Neural progenitor cell (in vitro differentiated cells): ENCODE data around the gene GULP1. TPM values are rescaled to one million over a fixed set of nuclear protein-coding genes. Genes with fewer than 3 reads are reported as not detected.
A peak's percentile ranks its signal among the peaks of the same experiment; 100 is the strongest.

Experiments
- DNase-seq: peaks from one replicate; pipeline ENCODE4 v3.0.0-alpha.2; 2016; ENCODE audit warnings: low spot score
- H2AFZ ChIP-seq: fragments of 200-600 bp; sonication (generic); replicated peaks from 2 replicates; pipeline ENCODE4 v1.6.1; 2016; ENCODE audit warnings: antibody characterized with exemption
- H3F3A ChIP-seq: fragments of 200-600 bp; sonication (generic); 2 replicates; pipeline ENCODE4 v1.6.1; 2016; ENCODE audit warnings: antibody characterized with exemption, low read depth
- H3K27ac ChIP-seq: fragments of 200-600 bp; sonication (generic); 2 replicates; pipeline ENCODE4 v1.5.1; 2016; ENCODE audit warnings: mild to moderate bottlenecking
- H3K27me3 ChIP-seq: fragments of 200-600 bp; sonication (generic); 2 replicates; pipeline ENCODE4 v1.6.1; 2016; ENCODE audit warnings: mild to moderate bottlenecking, moderate library complexity
- H3K36me3 ChIP-seq: fragments of 200-600 bp; sonication (generic); 2 replicates; pipeline ENCODE4 v1.5.1; 2016
- H3K4me1 ChIP-seq: fragments of 200-600 bp; sonication (generic); 2 replicates; pipeline ENCODE4 v1.6.1; 2016; ENCODE audit warnings: mixed run types
- H3K4me2 ChIP-seq: fragments of 200-600 bp; sonication (generic); 2 replicates; pipeline ENCODE4 v1.6.1; 2016
- H3K4me3 ChIP-seq: fragments of 200-600 bp; sonication (generic); 2 replicates; pipeline ENCODE4 v1.5.1; 2016
- H3K79me2 ChIP-seq: fragments of 200-600 bp; sonication (generic); 2 replicates; pipeline ENCODE4 v1.6.1; 2016; ENCODE audit warnings: low read depth
- H3K9ac ChIP-seq: fragments of 200-600 bp; sonication (generic); 2 replicates; pipeline ENCODE4 v1.6.1; 2016
- H3K9me3 ChIP-seq: fragments of 200-600 bp; sonication (generic); 2 replicates; pipeline ENCODE4 v1.5.1; 2016; ENCODE audit warnings: low read depth
- H4K20me1 ChIP-seq: fragments of 200-600 bp; sonication (generic); 2 replicates; pipeline ENCODE4 v1.6.1; 2016; ENCODE audit warnings: low read depth
- H3K27ac Mint-ChIP-seq: 3 replicates; pipeline ENCODE4 v1.8.0; 2021; ENCODE audit warnings: mixed read lengths
- H3K27me3 Mint-ChIP-seq: 2 replicates; pipeline ENCODE4 v1.8.0; 2022; ENCODE audit warnings: low read depth, mild to moderate bottlenecking, inconsistent platforms, moderate library complexity, mixed read lengths; ENCODE audit not compliant: insufficient read depth
- H3K36me3 Mint-ChIP-seq: 3 replicates; pipeline ENCODE4 v1.8.0; 2021; ENCODE audit warnings: mixed read lengths
- H3K4me1 Mint-ChIP-seq: 3 replicates; pipeline ENCODE4 v1.8.0; 2021; ENCODE audit warnings: mixed read lengths
- H3K4me3 Mint-ChIP-seq: 3 replicates; pipeline ENCODE4 v1.8.0; 2021; ENCODE audit warnings: mild to moderate bottlenecking, moderate library complexity, mixed read lengths
- H3K9me3 Mint-ChIP-seq: 3 replicates; pipeline ENCODE4 v1.8.0; 2020; ENCODE audit warnings: mixed read lengths
- EZH2 ChIP-seq: fragments of 200-600 bp; sonication (generic); IDR thresholded peaks from 2 replicates; pipeline ENCODE4 v1.6.1; 2017; ENCODE audit warnings: antibody characterized with exemption, mild to moderate bottlenecking, moderate library complexity
- EZH2phosphoT487 ChIP-seq: fragments of 200-600 bp; sonication (generic); IDR thresholded peaks from 2 replicates; pipeline ENCODE4 v1.6.1; 2017; ENCODE audit warnings: antibody characterized with exemption
- total RNA-seq: library from RNA; depleted of rRNA; stranded (reverse); fragments of >200 nt; gene quantifications from 2 replicates; pipeline ENCODE4 v1.2.3, GENCODE V29; 2015; ENCODE audit warnings: low replicate concordance
- TF ChIP-seq, protein P1 (sequence below): fragments of 200-600 bp; sonication (generic); IDR thresholded peaks from 2 replicates; pipeline ENCODE4 v1.5.1; 2017; ENCODE audit warnings: antibody characterized with exemption, mild to moderate bottlenecking

GULP1 gene
- total RNA-seq, 1 donor from 2014 or later, result 154 TPM

GRCh38 chr2:188316342-188316741 lies 24.7 kb downstream of the GULP1 start:
- no peak for TF ChIP-seq EZH2
- TF ChIP-seq EZH2phosphoT487, result no peak
- TF ChIP-seq, protein P1, sequence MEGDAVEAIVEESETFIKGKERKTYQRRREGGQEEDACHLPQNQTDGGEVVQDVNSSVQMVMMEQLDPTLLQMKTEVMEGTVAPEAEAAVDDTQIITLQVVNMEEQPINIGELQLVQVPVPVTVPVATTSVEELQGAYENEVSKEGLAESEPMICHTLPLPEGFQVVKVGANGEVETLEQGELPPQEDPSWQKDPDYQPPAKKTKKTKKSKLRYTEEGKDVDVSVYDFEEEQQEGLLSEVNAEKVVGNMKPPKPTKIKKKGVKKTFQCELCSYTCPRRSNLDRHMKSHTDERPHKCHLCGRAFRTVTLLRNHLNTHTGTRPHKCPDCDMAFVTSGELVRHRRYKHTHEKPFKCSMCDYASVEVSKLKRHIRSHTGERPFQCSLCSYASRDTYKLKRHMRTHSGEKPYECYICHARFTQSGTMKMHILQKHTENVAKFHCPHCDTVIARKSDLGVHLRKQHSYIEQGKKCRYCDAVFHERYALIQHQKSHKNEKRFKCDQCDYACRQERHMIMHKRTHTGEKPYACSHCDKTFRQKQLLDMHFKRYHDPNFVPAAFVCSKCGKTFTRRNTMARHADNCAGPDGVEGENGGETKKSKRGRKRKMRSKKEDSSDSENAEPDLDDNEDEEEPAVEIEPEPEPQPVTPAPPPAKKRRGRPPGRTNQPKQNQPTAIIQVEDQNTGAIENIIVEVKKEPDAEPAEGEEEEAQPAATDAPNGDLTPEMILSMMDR, result no peak
- H3K4me1 ChIP-seq, result peaks cover 39% of the 10 kb centered on the region
- H3K9me3 Mint-ChIP-seq, result peaks cover 44% of the 10 kb centered on the region
- peak overlapping the region; percentile 18 for H3K27ac ChIP-seq
- no peak overlapping the region for H3K4me3 ChIP-seq
- no peaks in the 10 kb centered on the region for H3K4me1 Mint-ChIP-seq
- peaks cover 100% of the 10 kb centered on the region for H3K79me2 ChIP-seq
- H4K20me1 ChIP-seq, result no peaks in the 10 kb centered on the region
- peaks cover 40% of the 10 kb centered on the region for H3K36me3 Mint-ChIP-seq
- H3K9me3 ChIP-seq, result peaks cover 11% of the 10 kb centered on the region
- H3K36me3 ChIP-seq, result no peaks in the 10 kb centered on the region
- H3F3A ChIP-seq, result peaks cover 13% of the 10 kb centered on the region
- H3K4me3 Mint-ChIP-seq, result no peak overlapping the region
- H3K27me3 Mint-ChIP-seq, result no peaks in the 10 kb centered on the region
- H3K27ac Mint-ChIP-seq, result no peak overlapping the region
- no peak overlapping the region for H3K9ac ChIP-seq
- DNase-seq, result peak; percentile 4
- H2AFZ ChIP-seq, result no peak overlapping the region
- peak overlapping the region; percentile 31 for H3K4me2 ChIP-seq
- H3K27me3 ChIP-seq, result no peaks in the 10 kb centered on the region

- Histone ChIP-seq H3K36me3 (no peaks in the 10 kb centered on the region), H4K20me1 (no peaks in the 10 kb centered on the region), H3K4me3 (no peak overlapping the region), H3K79me2 (peaks cover 100% of the 10 kb centered on the region), H3K27me3 (no peaks in the 10 kb centered on the region), H3K4me2 (no peak overlapping the region), H3K4me1 (peaks cover 39% of the 10 kb centered on the region), H3K9me3 (peaks cover 11% of the 10 kb centered on the region), H3F3A (peaks cover 13% of the 10 kb centered on the region), H3K27ac (no peak overlapping the region), H2AFZ (no peak overlapping the region), H3K9ac (no peak overlapping the region)
- DNase-seq, result no peak
- H3K9me3 Mint-ChIP-seq, result peaks cover 44% of the 10 kb centered on the region
- no peaks in the 10 kb centered on the region for H3K27me3 Mint-ChIP-seq
- H3K27ac Mint-ChIP-seq, result no peak overlapping the region
- H3K4me3 Mint-ChIP-seq, result no peak overlapping the region
- TF ChIP-seq, protein P1, result no peak
- no peaks in the 10 kb centered on the region for H3K4me1 Mint-ChIP-seq
- peaks cover 40% of the 10 kb centered on the region for H3K36me3 Mint-ChIP-seq
These were observed 25.2 kb downstream of the GULP1 start for GRCh38 chr2:188316791-188317423.

DNA sequence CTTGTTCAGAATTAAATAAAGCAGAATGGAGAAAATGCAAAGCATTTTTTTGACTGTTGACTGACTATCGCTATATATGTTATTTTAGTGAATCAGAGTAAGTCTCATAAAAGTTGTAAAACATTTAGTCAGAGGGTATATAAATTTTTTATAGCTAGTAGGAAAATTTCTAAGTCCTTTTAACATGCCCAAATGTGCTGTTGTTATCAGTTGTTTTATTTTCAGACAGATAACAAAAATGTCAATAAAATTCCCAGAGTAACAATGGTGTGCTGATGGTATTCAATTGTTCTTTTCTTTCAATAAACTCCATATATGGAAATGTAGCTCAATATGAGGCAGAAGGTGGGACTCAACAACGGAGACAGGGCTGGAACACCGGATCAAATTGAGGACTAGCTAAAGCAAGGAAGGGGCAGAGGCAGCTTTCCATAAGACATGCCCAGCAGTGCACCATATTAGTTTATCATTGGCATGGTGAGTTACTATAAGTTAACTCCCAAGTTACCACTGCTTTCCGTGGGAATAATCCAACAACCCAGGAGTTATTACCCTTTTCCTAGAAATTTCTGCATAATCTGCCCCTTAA lies 26.6 kb downstream of the GULP1 start:
- Histone ChIP-seq H4K20me1 (peaks cover 8% of the 10 kb centered on the region), H2AFZ (no peak overlapping the region), H3K9me3 (peaks cover 3% of the 10 kb centered on the region), H3K27ac (no peak overlapping the region), H3K4me1 (peaks cover 49% of the 10 kb centered on the region), H3K4me2 (no peak overlapping the region), H3K9ac (no peak overlapping the region), H3K36me3 (no peaks in the 10 kb centered on the region), H3K27me3 (no peaks in the 10 kb centered on the region), H3K4me3 (no peak overlapping the region), H3K79me2 (peaks cover 100% of the 10 kb centered on the region), H3F3A (peaks cover 21% of the 10 kb centered on the region)
- Mint-ChIP-seq H3K27ac (no peak overlapping the region), H3K4me3 (no peak overlapping the region), H3K9me3 (peaks cover 31% of the 10 kb centered on the region), H3K4me1 (peaks cover 6% of the 10 kb centered on the region), H3K36me3 (peaks cover 30% of the 10 kb centered on the region), H3K27me3 (no peaks in the 10 kb centered on the region)
- TF ChIP-seq EZH2 (no peak), EZH2phosphoT487 (no peak)
- TF ChIP-seq, protein P1, result no peak
- DNase-seq, result no peak
